ENCODE measurements around the gene APLF. TPM values are rescaled to one million over a fixed set of nuclear protein-coding genes. Genes with fewer than 3 reads are reported as not detected.
"Not testable (repeated sequence)": the region's sequence is repeated elsewhere in the genome, so short reads cannot be mapped to it uniquely, and the experiment has no call there.

APLF gene
- total RNA-seq, 4 donors from 2014 or later: 2.3 to 4.8 (median 3.5) TPM

DNA sequence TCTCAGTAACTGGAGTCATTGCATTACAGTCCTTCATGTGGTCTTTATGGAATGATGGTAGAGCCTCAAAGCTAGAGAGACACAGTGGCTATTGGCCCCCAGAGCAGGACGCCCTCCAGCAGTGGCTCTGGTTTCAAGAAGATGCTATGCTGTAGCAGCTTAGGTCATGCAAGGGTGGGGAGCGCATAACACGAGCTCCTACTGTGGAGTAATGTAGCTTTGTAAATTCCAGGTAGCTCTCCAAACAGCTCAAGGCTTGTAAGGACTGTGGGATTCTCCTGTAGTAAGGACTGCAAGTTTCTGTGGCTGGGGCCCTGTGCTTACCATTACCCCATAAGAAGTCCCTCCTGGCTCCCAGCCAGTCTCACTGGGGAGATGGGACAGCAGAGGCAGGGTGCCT lies 15.6 kb downstream of the APLF start:
- DNase-seq (no peak), ATAC-seq (no peak)
- Histone ChIP-seq H3K36me3 (no peaks in the 10 kb centered on the region), H3K9me3 (no peaks in the 10 kb centered on the region), H3K27ac (no peak overlapping the region), H3K4me3 (no peak overlapping the region), H3K27me3 (no peaks in the 10 kb centered on the region), H3K4me1 (peaks cover 0 to 3% of the 10 kb centered on the region in 2 donors)
- intact Hi-C loops (cut with DNase I; ENCODE audit: low total_unique reads) (no loop called here), in situ Hi-C loops (cut with MboI; ENCODE audit: low sequenced_read_pairs in 4 of 4) (loop anchor here (10.0 to 25.0 kb wide), 4 partner anchors 229 to 442 kb away; no protein-coding TSS in a partner anchor)
- TF ChIP-seq, protein P1, sequence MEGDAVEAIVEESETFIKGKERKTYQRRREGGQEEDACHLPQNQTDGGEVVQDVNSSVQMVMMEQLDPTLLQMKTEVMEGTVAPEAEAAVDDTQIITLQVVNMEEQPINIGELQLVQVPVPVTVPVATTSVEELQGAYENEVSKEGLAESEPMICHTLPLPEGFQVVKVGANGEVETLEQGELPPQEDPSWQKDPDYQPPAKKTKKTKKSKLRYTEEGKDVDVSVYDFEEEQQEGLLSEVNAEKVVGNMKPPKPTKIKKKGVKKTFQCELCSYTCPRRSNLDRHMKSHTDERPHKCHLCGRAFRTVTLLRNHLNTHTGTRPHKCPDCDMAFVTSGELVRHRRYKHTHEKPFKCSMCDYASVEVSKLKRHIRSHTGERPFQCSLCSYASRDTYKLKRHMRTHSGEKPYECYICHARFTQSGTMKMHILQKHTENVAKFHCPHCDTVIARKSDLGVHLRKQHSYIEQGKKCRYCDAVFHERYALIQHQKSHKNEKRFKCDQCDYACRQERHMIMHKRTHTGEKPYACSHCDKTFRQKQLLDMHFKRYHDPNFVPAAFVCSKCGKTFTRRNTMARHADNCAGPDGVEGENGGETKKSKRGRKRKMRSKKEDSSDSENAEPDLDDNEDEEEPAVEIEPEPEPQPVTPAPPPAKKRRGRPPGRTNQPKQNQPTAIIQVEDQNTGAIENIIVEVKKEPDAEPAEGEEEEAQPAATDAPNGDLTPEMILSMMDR (IDR thresholded peaks at IDR 0.05 in 4 of 5, conservative IDR thresholded peaks at IDR 0.05 in 1 of 5): no peak
- no peak for TF ChIP-seq POLR2A (IDR thresholded peaks at IDR 0.05)

GRCh38 chr2:68487773-68488355 lies 20.5 kb downstream of the APLF start:
- intact Hi-C loops (cut with DNase I; ENCODE audit: low total_unique reads): no loop called here
- Histone ChIP-seq H3K4me3 (no peak overlapping the region), H3K27ac (no peak overlapping the region), H3K27me3 (no peaks in the 10 kb centered on the region), H3K36me3 (no peaks in the 10 kb centered on the region), H3K9me3 (no peaks in the 10 kb centered on the region), H3K4me1 (no peaks in the 10 kb centered on the region)
- in situ Hi-C loops (cut with MboI; ENCODE audit: low sequenced_read_pairs in 4 of 4): loop anchor here (10.0 to 25.0 kb wide), 4 partner anchors 224 to 437 kb away; no protein-coding TSS in a partner anchor
- DNase-seq: no peak
- ATAC-seq: no peak
- TF ChIP-seq POLR2A (IDR thresholded peaks at IDR 0.05): no peak
- TF ChIP-seq, protein P1 (IDR thresholded peaks at IDR 0.05 in 4 of 5, conservative IDR thresholded peaks at IDR 0.05 in 1 of 5): peak in 3 of 5 experiments; percentile 18 to 45 (median 33)

DNA sequence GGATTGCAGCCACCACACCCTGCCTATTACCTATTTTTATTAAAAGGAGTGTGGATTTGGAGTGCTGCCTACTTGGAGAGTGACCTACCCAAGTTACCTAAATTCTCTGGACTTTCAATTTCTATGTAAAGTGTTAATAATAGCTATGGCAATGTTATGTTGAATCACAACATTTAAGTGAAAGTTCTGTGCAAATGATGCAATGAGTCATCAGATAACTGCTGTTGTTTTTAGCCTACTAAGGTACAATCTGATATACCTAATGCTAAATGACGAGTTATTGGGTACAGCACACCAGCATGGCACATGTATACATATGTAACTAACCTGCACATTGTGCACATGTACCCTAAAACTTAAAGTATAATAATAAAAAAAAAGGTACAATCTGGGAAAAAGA lies 21.2 kb downstream of the APLF start:
- DNase-seq; H3K4me3 ChIP-seq; H3K27ac ChIP-seq; intact Hi-C loops (cut with DNase I; ENCODE audit: low total_unique reads); H3K36me3 ChIP-seq; ATAC-seq; H3K9me3 ChIP-seq; H3K4me1 ChIP-seq; H3K27me3 ChIP-seq: not testable (repeated sequence)
- in situ Hi-C loops (cut with MboI; ENCODE audit: low sequenced_read_pairs in 4 of 4): loop anchor here (10.0 to 25.0 kb wide), 4 partner anchors 224 to 436 kb away; no protein-coding TSS in a partner anchor

GRCh38 chr2:68489282-68489681 lies 21.9 kb downstream of the APLF start:
- in situ Hi-C loops (cut with MboI; ENCODE audit: low sequenced_read_pairs in 4 of 4): loop anchor here (10.0 to 25.0 kb wide), 4 partner anchors 223 to 436 kb away; no protein-coding TSS in a partner anchor

GRCh38 chr2:68491582-68491981 lies 24.2 kb downstream of the APLF start:
- no peak for ATAC-seq
- no peak overlapping the region for H3K27ac ChIP-seq
- H3K36me3 ChIP-seq: no peaks in the 10 kb centered on the region
- no peak for DNase-seq
- in situ Hi-C loops (cut with MboI; ENCODE audit: low sequenced_read_pairs in 4 of 4) (loop anchor here (25.0 kb wide), 2 partner anchors 221 to 421 kb away; no protein-coding TSS in a partner anchor), intact Hi-C loops (cut with DNase I; ENCODE audit: low total_unique reads) (no loop called here)
- TF ChIP-seq POLR2A (IDR thresholded peaks at IDR 0.05): no peak
- TF ChIP-seq, protein P1 (IDR thresholded peaks at IDR 0.05 in 4 of 5, conservative IDR thresholded peaks at IDR 0.05 in 1 of 5): no peak
- H3K9me3 ChIP-seq: no peaks in the 10 kb centered on the region
- no peaks in the 10 kb centered on the region for H3K27me3 ChIP-seq
- H3K4me1 ChIP-seq: no peaks in the 10 kb centered on the region
- no peak overlapping the region for H3K4me3 ChIP-seq

More at GRCh38 chr2:68489282-68489681, 21.9 kb downstream of the APLF start:
- ATAC-seq (no peak), DNase-seq (no peak)
- H3K4me1 ChIP-seq: no peaks in the 10 kb centered on the region
- no peaks in the 10 kb centered on the region for H3K36me3 ChIP-seq
- H3K27me3 ChIP-seq: no peaks in the 10 kb centered on the region
- H3K27ac ChIP-seq: no peak overlapping the region
- H3K4me3 ChIP-seq: no peak overlapping the region
- intact Hi-C loops (cut with DNase I; ENCODE audit: low total_unique reads): no loop called here
- TF ChIP-seq, protein P1 (IDR thresholded peaks at IDR 0.05 in 4 of 5, conservative IDR thresholded peaks at IDR 0.05 in 1 of 5): no peak
- TF ChIP-seq POLR2A (IDR thresholded peaks at IDR 0.05): no peak
- H3K9me3 ChIP-seq: no peaks in the 10 kb centered on the region

Measured in gastrocnemius medialis (tissue), 4 donors.